ENCODE results near the gene OTUB2. TPM values are rescaled to one million over a fixed set of nuclear protein-coding genes. Genes with fewer than 3 reads are reported as not detected.

The OTUB2 gene
- total and polyA plus RNA-seq, 2 donors (not counting 3 experiments of a cell fraction or from before 2014, with no cell fraction given): 0.70 to 1.6 TPM

DNA sequence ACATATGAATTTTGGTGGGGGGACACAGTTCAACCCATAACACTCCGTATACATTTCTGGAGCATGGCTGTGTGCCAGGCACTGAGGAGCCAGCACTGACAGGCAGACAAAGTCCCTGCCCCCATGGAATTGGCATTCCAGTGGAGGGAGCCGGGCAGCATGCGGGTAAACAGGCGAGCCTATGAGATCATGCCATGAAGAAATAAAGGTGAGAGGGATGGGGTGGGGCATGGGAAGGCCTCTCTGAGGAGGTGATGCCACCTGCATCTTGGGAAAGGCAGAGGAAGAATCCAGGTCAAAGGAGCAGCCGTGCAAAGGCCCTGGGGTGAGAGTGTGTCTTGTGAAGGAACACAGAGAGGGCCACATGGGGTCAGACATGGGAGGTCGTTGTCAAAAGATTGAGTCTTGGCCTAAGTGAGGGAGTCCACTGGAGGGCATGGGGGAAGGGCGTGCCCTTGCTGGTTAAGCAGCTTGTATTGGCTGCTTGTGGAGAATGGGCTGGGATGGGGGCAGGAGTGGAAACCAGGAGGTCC, 3.6 kb downstream of the OTUB2 start:
- no peak for DNase-seq (ENCODE audit: low read depth, low spot score)
- H3K4me2 ChIP-seq (ENCODE audit: insufficient read depth, low read length): no peak overlapping the region
- peaks cover 10% of the 10 kb centered on the region for H3K4me1 ChIP-seq (ENCODE audit: control insufficient read depth, extremely low read depth, insufficient read depth, low read length)
- no peak overlapping the region for H3K27ac ChIP-seq (ENCODE audit: insufficient read depth, low read depth, low read length)
- no peaks in the 10 kb centered on the region for H3K9me1 ChIP-seq (replicated peaks; ENCODE audit: control insufficient read depth, extremely low read depth, insufficient read depth, low read length)
- CTCF ChIA-PET: interaction anchor here (0.7 to 2.7 kb wide), 5 partner anchors 100 to 1493 kb away, joined by 3 to 16 read pairs (median 5); partner anchors contain the start of gene IFI27L2
- H3K36me3 ChIP-seq (ENCODE audit: control insufficient read depth in 2 of 2, extremely low read depth in 1 of 2, insufficient read depth in 2 of 2, low read length in 2 of 2): no peaks in the 10 kb centered on the region
- no TSS peak for BruUV-seq (replicated peaks)
- dilution Hi-C loops (cut with MboI; ENCODE audit: extremely low pct_ligation_motif_present, low sequenced_read_pairs) (no loop called here), intact Hi-C loops (cut with micrococcal nuclease) (no loop called here)
- H2AFZ ChIP-seq (ENCODE audit: low read depth, low read length): no peak overlapping the region
- H4K20me1 ChIP-seq (replicated peaks; ENCODE audit: control insufficient read depth, extremely low read depth, insufficient read depth, low read length): no peaks in the 10 kb centered on the region
- no peaks in the 10 kb centered on the region for H3K9me3 ChIP-seq (replicated peaks; ENCODE audit: control insufficient read depth, insufficient read depth, low read length)
- H3K79me2 ChIP-seq (ENCODE audit: control insufficient read depth, insufficient read depth, low read length): no peaks in the 10 kb centered on the region
- no peak for TF ChIP-seq CTCF (IDR thresholded peaks at IDR 0.05; ENCODE audit: extremely low read depth in 1 of 2, insufficient read depth in 1 of 2, low read depth in 1 of 2, low read length in 2 of 2)
- no peak for TF ChIP-seq POLR2AphosphoS5 (IDR thresholded peaks at IDR 0.05; ENCODE audit: insufficient read depth, low read depth, low read length)
- TF ChIP-seq GATA2 (IDR thresholded peaks at IDR 0.05; ENCODE audit: insufficient read depth, insufficient read length, low read depth, low read length): no peak
- TF ChIP-seq MYC (IDR thresholded peaks at IDR 0.05; ENCODE audit: low read depth, low read length): no peak
- no peak for TF ChIP-seq POLR2A (IDR thresholded peaks at IDR 0.05; ENCODE audit: low read depth, low read length)
- TF ChIP-seq JUN (IDR thresholded peaks at IDR 0.05; ENCODE audit: borderline replicate concordance, insufficient read depth, insufficient read length, low read depth): no peak
- no peak for TF ChIP-seq EZH2 (IDR thresholded peaks at IDR 0.05; ENCODE audit: borderline replicate concordance, low read depth, low read length, severe bottlenecking)
- TF ChIP-seq FOS (IDR thresholded peaks at IDR 0.05; ENCODE audit: borderline replicate concordance, insufficient read depth, low read length): no peak
- no peak for FAIRE-seq
- no peak overlapping the region for H3K4me3 ChIP-seq (replicated peaks in 1 of 3; ENCODE audit: insufficient read depth in 1 of 3, low read depth in 1 of 3, low read length in 3 of 3)
- H3K27me3 ChIP-seq (ENCODE audit: control insufficient read depth in 2 of 2, insufficient read depth in 2 of 2, low read length in 2 of 2): no peaks in the 10 kb centered on the region
- POLR2A ChIA-PET: no interaction called here
- no peak overlapping the region for H3K9ac ChIP-seq (replicated peaks; ENCODE audit: extremely low read depth, insufficient read depth, low read length)
